Pancreas (tissue), 10 donors: ENCODE measurements around the gene RNF114. TPM values are rescaled to one million over a fixed set of nuclear protein-coding genes. Genes with fewer than 3 reads are reported as not detected.

Experiments
- ATAC-seq, 4 donors: fragments of 200-7000 bp; cut with Tn5 transposase; one replicate each; pipeline versions ENCODE4 v1.8.0 to v1.9.1; 2020; ENCODE audit warnings: mild to moderate bottlenecking in 4 of 4, moderate library complexity in 4 of 4
- DNase-seq, 6 donors: peaks; one replicate each; pipeline ENCODE4 v3.0.0-alpha.2; 2020
- FAIRE-seq: peaks from 2 replicates; lab custom pipeline; 2012; peaks lifted over from hg19 to GRCh38; lab: Jason Lieb, UNC
- H3K27ac ChIP-seq, 4 donors: fragments of 200-600 bp; sonication (generic); 1 replicate in 3 of 4; 2 replicates in 1 of 4; pipeline versions ENCODE4 v1.5.0 to v1.8.0; 2020
- H3K27me3 ChIP-seq, 4 donors: fragments of 200-600 bp; one replicate each; pipeline ENCODE4 v1.8.0; 2021
- H3K36me3 ChIP-seq, 3 donors: fragments of 200-600 bp; sonication (generic) in 1 of 3; one replicate each; pipeline versions ENCODE4 v1.5.0 to v1.8.0; 2020 to 2021
- H3K4me1 ChIP-seq, 3 donors: fragments of 200-600 bp; one replicate each; pipeline ENCODE4 v1.8.0; 2021
- H3K4me3 ChIP-seq, 4 donors: fragments of 200-600 bp; sonication (generic) in 2 of 4; one replicate each; pipeline versions ENCODE4 v1.5.0 to v1.8.0; 2020 to 2021
- H3K9me3 ChIP-seq, 4 donors: fragments of 200-600 bp; one replicate each; pipeline ENCODE4 v1.8.0; 2021
- WGBS, 2 donors: extraction: QIAGEN DNeasy Blood & Tissue Kit; methylation state at CpG; one replicate each; pipeline ENCODE4 v1.1.7; 2013; 5-methylcytosine and 5-hydroxymethylcytosine counted together
- intact Hi-C, 3 donors: fragments of 100-400 bp; cut with DNase I; formaldehyde crosslinking; loops; one replicate each; pipeline versions ENCODE4 v1.11.1 to v1.14.2; 2022
- polyA plus RNA-seq, 2 donors: library from polyadenylated mRNA; stranded (reverse); fragments of 200-250 nt; gene quantifications; one replicate each; pipeline ENCODE4 v1.2.3, GENCODE V29; 2013
- total RNA-seq, 6 donors: library from RNA; stranded (reverse); fragmentation: NEBNext Ultra II Directional in 4 of 6; extraction: Animal tissue kit (Norgen Biotek cat#: 25700) in 4 of 6; gene quantifications; one replicate each; pipeline versions ENCODE4 v1.2.1 to v1.2.4, GENCODE V29; 2021 to 2023
- TF ChIP-seq, protein P1 (sequence below), 4 donors: fragments of 200-600 bp; sonication (generic) in 3 of 4; IDR thresholded peaks; one replicate each; pipeline versions ENCODE4 v1.5.0 to v1.8.0; 2021; ENCODE audit warnings: antibody characterized with exemption in 4 of 4
- donor health status: healthy with polysubstance abuse.
- donor health status: DM: no; HTN: no; CAD: no; lungs with moderate emphysema.
- donor health status: DM: no; HTN: no; CAD: no.
- donor health status: control.
- donor health status: control.
- donor health status: Bipolar disorder and iron deficiency.
- donor health status: DM: yes; HTN: yes; CAD: no.
- donor health status: DM: no; HTN: no; CAD: no.
- donor health status: DM: no; HTN: no; CAD: no.
- donor health status: DM: yes; HTN: yes; CAD: no.

The RNF114 gene
- total and polyA plus RNA-seq, 8 donors = 33.3 to 61.9 (median 44.0) TPM

DNA sequence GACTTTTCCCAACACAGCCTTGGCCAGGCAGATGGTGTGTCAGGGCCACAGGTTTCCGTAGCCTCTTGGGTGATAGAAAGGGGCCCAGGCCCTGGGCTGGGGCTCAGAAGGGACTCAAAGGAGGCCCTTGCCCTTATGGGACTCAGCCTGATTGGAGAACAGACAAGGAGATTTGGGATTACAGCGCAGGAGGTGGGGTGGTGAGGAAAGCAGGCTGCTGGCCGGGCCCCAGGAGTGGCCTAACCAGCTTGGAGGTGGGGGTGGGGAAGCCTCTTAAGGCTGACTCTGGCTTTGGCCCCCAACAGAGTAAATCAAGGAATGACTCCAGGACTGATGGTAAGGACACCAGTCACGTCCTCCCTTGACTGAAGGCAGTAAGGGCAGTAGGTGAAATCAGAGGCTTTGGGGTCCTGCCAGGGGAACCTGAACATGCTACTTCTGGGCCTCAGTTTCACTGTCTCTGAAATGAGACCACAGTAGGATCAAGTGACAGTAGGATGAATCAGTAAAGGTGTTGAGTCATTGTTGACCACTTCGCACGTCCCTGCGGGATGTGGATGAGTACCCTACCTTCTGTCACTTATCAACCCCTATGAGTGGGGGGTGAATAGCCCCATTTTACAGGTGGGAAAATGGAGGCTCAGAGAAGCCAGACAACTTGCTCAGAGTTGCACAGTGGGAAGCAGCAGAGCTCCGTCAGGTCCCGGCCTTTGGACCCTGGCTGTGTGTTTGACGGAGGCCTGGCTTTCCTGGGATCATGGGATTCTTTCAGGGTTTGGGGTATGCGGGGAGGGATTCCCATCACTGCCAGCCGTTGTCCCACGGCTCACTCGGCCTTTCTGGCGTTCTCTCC, 51.0 kb downstream of the RNF114 start:
- peaks cover 0 to 4% (median 2%) of the 10 kb centered on the region in 3 donors for H3K4me1 ChIP-seq
- H3K27ac ChIP-seq = no peak overlapping the region
- FAIRE-seq = no peak
- DNase-seq = no peak
- intact Hi-C loops = loop anchor here in 2 of 3 donors (10.0 kb wide), 2 partner anchors 168 to 188 kb away; partner anchors contain the start of gene PEDS1 (in 1 of the 2)
- H3K36me3 ChIP-seq = no peaks in the 10 kb centered on the region
- H3K9me3 ChIP-seq = no peaks in the 10 kb centered on the region
- 79 to 89% methylated on average over 15 of the region's 15 CpGs for WGBS, 2 donors
- no peaks in the 10 kb centered on the region for H3K27me3 ChIP-seq
- TF ChIP-seq, protein P1, sequence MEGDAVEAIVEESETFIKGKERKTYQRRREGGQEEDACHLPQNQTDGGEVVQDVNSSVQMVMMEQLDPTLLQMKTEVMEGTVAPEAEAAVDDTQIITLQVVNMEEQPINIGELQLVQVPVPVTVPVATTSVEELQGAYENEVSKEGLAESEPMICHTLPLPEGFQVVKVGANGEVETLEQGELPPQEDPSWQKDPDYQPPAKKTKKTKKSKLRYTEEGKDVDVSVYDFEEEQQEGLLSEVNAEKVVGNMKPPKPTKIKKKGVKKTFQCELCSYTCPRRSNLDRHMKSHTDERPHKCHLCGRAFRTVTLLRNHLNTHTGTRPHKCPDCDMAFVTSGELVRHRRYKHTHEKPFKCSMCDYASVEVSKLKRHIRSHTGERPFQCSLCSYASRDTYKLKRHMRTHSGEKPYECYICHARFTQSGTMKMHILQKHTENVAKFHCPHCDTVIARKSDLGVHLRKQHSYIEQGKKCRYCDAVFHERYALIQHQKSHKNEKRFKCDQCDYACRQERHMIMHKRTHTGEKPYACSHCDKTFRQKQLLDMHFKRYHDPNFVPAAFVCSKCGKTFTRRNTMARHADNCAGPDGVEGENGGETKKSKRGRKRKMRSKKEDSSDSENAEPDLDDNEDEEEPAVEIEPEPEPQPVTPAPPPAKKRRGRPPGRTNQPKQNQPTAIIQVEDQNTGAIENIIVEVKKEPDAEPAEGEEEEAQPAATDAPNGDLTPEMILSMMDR (IDR thresholded peaks at IDR 0.05) = no peak
- H3K4me3 ChIP-seq = no peak overlapping the region
- ATAC-seq = no peak

DNA sequence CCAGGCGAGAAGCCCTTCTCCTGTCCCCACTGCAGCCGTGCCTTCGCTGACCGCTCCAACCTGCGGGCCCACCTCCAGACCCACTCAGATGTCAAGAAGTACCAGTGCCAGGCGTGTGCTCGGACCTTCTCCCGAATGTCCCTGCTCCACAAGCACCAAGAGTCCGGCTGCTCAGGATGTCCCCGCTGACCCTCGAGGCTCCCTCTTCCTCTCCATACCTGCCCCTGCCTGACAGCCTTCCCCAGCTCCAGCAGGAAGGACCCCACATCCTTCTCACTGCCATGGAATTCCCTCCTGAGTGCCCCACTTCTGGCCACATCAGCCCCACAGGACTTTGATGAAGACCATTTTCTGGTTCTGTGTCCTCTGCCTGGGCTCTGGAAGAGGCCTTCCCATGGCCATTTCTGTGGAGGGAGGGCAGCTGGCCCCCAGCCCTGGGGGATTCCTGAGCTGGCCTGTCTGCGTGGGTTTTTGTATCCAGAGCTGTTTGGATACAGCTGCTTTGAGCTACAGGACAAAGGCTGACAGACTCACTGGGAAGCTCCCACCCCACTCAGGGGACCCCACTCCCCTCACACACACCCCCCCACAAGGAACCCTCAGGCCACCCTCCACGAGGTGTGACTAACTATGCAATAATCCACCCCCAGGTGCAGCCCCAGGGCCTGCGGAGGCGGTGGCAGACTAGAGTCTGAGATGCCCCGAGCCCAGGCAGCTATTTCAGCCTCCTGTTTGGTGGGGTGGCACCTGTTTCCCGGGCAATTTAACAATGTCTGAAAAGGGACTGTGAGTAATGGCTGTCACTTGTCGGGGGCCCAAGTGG, 51.9 kb downstream of the RNF114 start:
- DNase-seq (no peak), ATAC-seq (no peak), FAIRE-seq (no peak)
- no peaks in the 10 kb centered on the region for H3K9me3 ChIP-seq
- H3K4me1 ChIP-seq = peaks cover 0 to under 1% (median 0%) of the 10 kb centered on the region in 3 donors
- H3K27ac ChIP-seq = no peak overlapping the region
- TF ChIP-seq, protein P1 (IDR thresholded peaks at IDR 0.05) = no peak
- 80 to 83% methylated on average over 18 of the region's 18 CpGs for WGBS, 2 donors
- no peaks in the 10 kb centered on the region for H3K36me3 ChIP-seq
- intact Hi-C loops = loop anchor here in 2 of 3 donors (10.0 kb wide), 2 partner anchors 167 to 187 kb away; partner anchors contain the start of gene PEDS1 (in 1 of the 2)
- H3K27me3 ChIP-seq = no peaks in the 10 kb centered on the region
- no peak overlapping the region for H3K4me3 ChIP-seq

DNA sequence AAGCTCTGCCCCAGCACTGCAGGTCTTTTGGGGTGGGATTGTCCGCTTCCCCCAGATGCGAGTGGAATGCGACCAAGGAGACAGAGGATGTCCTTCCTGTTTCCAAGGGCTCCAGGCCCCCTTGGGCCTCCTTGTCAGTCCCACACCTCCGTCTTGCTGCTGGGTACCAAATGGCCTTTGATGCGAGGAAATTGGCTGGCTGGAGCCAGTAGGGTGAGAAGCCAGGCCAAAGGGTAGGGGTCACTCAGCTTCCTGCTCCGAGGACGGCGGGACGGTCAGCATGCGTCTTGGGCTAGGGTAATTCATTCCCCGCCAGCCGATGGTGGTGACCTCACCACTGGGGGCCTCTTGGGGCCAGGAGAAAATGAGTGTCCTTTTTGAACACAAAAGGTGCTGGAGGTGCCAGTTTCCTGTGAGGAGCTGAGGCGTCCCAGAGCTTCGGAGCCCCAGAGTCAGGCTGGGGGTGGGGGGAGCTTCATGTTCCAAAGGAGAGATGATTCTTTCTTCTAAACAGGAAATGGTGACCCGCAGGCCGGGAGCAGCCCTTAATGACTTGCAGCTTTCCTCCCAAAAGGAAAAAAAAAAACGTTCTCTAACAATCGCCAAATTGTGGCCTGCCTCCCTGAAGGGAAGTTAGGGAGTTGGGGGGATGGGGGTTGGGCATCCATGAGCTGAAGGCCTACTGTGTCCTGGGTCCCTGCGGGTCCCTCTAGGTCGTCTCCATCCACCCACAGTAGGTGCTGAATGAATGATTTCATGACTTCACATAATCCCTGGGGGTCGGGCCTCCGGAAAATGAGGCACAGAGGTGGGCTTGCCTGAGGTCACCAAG, 53.3 kb downstream of the RNF114 start:
- no peaks in the 10 kb centered on the region for H3K4me1 ChIP-seq
- TF ChIP-seq, protein P1 (IDR thresholded peaks at IDR 0.05) = no peak
- H3K4me3 ChIP-seq = no peak overlapping the region
- H3K27ac ChIP-seq = peak overlapping the region in 1 of 4 donors; percentile 42
- intact Hi-C loops = loop anchor here in 2 of 3 donors (10.0 kb wide), 2 partner anchors 165 to 185 kb away; partner anchors contain the start of gene PEDS1 (in 1 of the 2)
- FAIRE-seq (no peak), ATAC-seq (peak in 3 of 4 donors; percentile 15 to 39 (median 28)), DNase-seq (peak in 1 of 6 donors; percentile 21)
- H3K27me3 ChIP-seq = no peaks in the 10 kb centered on the region
- WGBS, 2 donors = 71 to 76% methylated on average over 22 of the region's 22 CpGs
- H3K9me3 ChIP-seq = no peaks in the 10 kb centered on the region
- H3K36me3 ChIP-seq = no peaks in the 10 kb centered on the region

DNA sequence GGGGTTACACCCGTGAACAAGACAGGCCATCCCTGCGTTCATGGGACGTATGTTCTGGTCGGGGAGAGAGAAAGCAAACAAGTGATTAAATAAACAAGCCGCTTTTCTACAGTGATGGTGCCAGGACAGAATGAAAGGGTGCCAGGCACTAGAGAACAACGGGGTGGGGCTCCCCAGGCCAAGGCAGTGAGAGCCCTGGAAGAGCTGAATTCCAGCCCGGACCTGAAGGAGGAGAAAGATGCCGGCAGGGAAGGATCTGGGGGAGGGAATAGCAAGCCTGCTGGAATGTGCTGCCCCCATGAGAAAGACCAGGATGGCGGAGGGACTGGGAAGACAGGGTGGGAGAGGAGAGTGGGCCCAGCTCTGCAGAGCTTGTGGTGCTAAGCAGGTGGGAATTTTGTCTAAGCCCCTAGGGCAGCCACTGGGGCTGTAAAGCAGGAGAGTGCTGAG, 54.1 kb downstream of the RNF114 start:
- Histone ChIP-seq H3K36me3 (no peaks in the 10 kb centered on the region), H3K4me1 (no peaks in the 10 kb centered on the region), H3K27me3 (no peaks in the 10 kb centered on the region), H3K27ac (no peak overlapping the region), H3K4me3 (no peak overlapping the region), H3K9me3 (no peaks in the 10 kb centered on the region)
- ATAC-seq (peak in 2 of 4 donors; percentile 16 to 31), DNase-seq (no peak), FAIRE-seq (no peak)
- 23% methylated on average over 9 of the region's 9 CpGs for WGBS, 2 donors
- intact Hi-C loops = no loop called here
- TF ChIP-seq, protein P1 (IDR thresholded peaks at IDR 0.05) = no peak
